ENCODE results near the gene TBCD.

The TBCD gene

GRCh38 chr17:82930043-82930923, 178.4 kb downstream of the TBCD start:
- H3K4me3 Mint-ChIP-seq = no peak overlapping the region
- H3K36me3 Mint-ChIP-seq (ENCODE audit: low read depth) = peaks cover 44% of the 10 kb centered on the region
- no peak overlapping the region for H3K27ac Mint-ChIP-seq
- H3K9me3 Mint-ChIP-seq = no peaks in the 10 kb centered on the region
- no peaks in the 10 kb centered on the region for H3K27me3 Mint-ChIP-seq (ENCODE audit: low read depth)
- no peaks in the 10 kb centered on the region for H3K4me1 Mint-ChIP-seq (ENCODE audit: low read depth)

DNA sequence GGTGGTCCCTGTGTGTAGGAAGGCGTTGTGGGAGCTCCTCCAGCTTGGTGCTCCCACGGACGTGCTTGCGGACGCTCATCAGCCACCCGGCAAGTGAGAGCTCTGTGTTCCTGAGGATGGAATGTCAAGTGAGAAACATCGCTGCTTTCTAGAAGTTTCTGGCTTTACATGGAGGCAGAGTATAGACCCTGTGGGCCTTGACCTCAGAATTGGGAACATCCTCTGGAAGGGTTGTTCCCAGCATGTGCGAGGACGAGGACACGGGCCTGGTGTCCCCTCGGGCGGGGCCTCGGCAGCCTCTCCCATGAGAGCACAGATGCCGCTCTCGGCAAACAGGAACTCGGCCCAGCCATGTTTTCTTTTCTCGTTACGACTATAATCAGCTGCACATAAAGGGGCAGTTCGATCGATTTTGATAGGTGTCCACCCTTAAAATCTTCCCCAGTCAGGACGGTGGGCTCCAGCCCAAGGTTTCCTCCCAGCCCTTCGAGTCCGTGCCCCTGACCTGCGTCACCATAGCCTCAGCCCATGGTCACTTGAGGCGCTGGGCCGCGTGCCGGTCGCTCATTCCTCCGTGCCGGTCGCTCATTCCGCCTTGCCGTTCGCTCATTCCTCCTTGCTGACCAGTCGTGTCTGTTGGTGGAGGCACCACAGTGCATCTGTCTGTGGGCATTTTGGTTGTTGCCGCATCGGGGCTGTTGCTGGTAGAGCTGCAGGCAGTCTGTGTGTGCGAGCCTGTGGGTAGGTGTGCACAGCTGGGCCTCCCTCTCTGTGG, 179.2 kb downstream of the TBCD start:
- no peak overlapping the region for H3K4me3 Mint-ChIP-seq

GRCh38 chr17:82931699-82932517, 180.0 kb downstream of the TBCD start:
- H3K36me3 Mint-ChIP-seq (ENCODE audit: low read depth) = peaks cover 48% of the 10 kb centered on the region
- H3K4me3 Mint-ChIP-seq = no peak overlapping the region
- no peak overlapping the region for H3K27ac Mint-ChIP-seq
- no peaks in the 10 kb centered on the region for H3K9me3 Mint-ChIP-seq
- H3K4me1 Mint-ChIP-seq (ENCODE audit: low read depth) = no peaks in the 10 kb centered on the region
- H3K27me3 Mint-ChIP-seq (ENCODE audit: low read depth) = no peaks in the 10 kb centered on the region

More for the DNA sequence above, 179.2 kb downstream of the TBCD start:
- no peaks in the 10 kb centered on the region for H3K27me3 Mint-ChIP-seq (ENCODE audit: low read depth)
- H3K9me3 Mint-ChIP-seq = no peaks in the 10 kb centered on the region
- H3K4me1 Mint-ChIP-seq (ENCODE audit: low read depth) = no peaks in the 10 kb centered on the region
- no peak overlapping the region for H3K27ac Mint-ChIP-seq
- H3K36me3 Mint-ChIP-seq (ENCODE audit: low read depth) = peaks cover 48% of the 10 kb centered on the region

DNA sequence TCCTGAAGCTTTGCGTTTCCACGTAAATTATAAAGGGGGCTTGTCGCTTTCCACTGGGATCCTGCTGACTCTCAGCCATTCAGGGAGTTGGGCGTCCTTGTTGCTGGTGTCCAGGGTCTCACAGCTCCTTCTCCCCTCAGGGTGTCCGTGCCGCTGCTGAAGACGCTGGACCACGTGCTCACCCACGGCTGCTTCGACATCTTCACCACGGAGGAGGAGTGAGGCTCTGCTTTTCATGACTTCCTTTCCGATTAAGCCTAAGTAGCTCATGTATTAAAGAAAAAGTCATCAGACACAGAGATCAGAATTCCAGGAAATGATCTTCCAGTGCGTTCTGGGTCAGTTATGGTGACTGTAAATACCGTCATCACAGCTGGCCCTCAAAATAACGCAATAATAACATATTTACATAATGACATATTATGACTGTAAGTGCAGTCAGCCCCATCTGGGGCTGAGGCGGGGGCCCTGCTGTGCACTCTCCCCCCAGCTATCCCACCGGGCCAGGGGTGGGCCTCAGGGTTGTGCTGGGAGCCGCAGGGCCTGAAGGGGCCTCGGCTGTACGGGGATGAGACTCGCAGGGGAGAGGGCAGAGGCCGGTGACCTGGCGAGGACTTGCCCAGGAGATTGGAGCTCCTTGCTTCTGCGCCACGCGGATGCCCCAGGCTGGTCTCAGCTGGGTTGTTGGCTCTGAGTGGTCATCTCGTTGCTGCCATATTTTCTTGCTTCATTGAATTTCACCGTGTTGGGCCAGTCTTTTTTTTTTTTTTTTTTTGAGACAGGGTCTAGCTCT, 180.8 kb downstream of the TBCD start:
- H3K27ac Mint-ChIP-seq = no peak overlapping the region
- no peak overlapping the region for H3K4me3 Mint-ChIP-seq
- H3K9me3 Mint-ChIP-seq = no peaks in the 10 kb centered on the region
- no peaks in the 10 kb centered on the region for H3K27me3 Mint-ChIP-seq (ENCODE audit: low read depth)
- H3K36me3 Mint-ChIP-seq (ENCODE audit: low read depth) = peaks cover 48% of the 10 kb centered on the region
- no peaks in the 10 kb centered on the region for H3K4me1 Mint-ChIP-seq (ENCODE audit: low read depth)

DNA sequence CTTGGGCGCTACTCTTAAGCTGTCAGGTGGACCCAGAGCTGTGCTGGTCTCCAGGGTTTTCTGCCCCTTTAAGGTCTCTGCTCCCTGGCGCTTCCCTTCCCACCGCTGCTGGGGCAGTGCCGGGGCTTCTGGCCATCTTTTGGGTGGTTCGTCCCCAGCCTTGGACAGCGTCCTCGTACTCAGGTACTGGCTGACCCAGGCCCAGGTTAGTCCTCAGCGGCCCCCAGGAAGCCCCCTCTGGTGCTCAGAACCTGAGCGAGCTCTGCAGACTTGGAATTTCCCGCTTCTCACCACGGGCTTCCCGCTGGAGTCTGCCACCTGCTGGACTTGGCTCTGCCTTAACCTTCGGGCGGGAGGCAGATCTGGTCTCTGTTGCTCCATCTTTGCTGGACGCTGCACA, 182.0 kb downstream of the TBCD start:
- Mint-ChIP-seq H3K36me3 (ENCODE audit: low read depth) (peaks cover 54% of the 10 kb centered on the region), H3K4me3 (no peak overlapping the region), H3K9me3 (no peaks in the 10 kb centered on the region), H3K27me3 (ENCODE audit: low read depth) (no peaks in the 10 kb centered on the region), H3K4me1 (ENCODE audit: low read depth) (no peaks in the 10 kb centered on the region), H3K27ac (no peak overlapping the region)

DNA sequence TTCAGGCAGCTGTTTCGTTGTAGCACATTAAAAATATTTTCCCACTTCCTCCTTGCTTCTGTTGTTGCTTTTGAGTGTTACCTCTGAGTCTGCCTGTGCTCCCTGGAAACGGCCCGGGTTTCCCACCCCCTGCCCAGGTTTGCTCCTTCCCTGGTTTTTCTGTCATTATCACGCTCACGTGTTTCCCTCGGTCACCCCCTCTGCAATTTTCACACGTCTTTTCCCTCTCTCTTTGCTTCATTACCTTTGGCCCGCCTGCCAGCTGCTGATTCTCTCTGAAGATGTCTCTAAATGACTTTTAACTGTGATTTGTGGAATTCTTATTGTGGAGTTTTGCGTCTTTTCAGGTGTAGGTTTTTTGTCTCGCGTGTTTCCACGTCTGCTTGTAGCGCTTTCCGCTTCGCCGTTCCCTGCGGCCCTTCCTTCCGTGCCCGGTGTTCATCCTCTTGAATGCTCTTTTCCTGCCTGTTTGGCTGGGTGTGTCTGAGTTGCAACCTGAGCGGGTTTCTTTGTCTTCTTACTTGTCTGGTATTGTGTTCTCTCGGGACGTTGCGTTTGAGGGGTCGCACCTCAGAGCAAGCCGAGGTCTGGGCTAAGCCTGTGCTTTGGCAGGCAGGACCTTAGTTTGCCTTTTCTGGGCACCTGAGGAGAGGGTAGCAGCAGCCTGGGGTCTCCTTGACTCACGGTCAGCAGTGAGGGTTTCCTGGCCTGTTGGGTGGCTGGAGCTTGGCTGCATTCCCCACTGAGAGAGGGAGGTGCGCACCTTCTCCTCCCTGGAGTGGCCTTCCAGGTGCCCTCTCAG, 184.3 kb downstream of the TBCD start:
- no peak overlapping the region for H3K4me3 Mint-ChIP-seq
- H3K27me3 Mint-ChIP-seq (ENCODE audit: low read depth) = no peaks in the 10 kb centered on the region
- H3K36me3 Mint-ChIP-seq (ENCODE audit: low read depth) = peaks cover 50% of the 10 kb centered on the region
- H3K27ac Mint-ChIP-seq = no peak overlapping the region
- H3K4me1 Mint-ChIP-seq (ENCODE audit: low read depth) = no peaks in the 10 kb centered on the region
- H3K9me3 Mint-ChIP-seq = no peaks in the 10 kb centered on the region

DNA sequence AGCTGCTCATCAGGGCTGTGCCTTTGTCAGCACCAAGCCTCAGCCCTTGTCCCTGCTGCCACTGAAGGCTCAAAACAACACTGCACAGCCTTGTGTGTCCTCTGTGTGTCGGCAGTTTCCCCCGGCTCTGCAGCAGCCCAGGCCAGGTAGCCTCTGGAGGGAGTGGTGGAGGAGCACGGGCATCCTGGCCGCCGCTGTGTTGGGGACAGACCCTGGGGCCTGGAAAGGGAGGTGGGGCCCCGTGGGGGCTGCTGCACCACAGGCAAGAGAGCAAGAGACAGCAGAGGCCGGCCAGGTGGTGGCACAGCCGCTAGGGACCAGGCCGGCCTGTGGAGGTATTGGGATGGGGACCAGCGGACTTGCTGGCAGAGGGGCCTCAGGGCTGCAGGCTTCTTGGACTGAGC, 184.9 kb downstream of the TBCD start:
- H3K9me3 Mint-ChIP-seq = no peaks in the 10 kb centered on the region
- no peaks in the 10 kb centered on the region for H3K4me1 Mint-ChIP-seq (ENCODE audit: low read depth)
- H3K27me3 Mint-ChIP-seq (ENCODE audit: low read depth) = no peaks in the 10 kb centered on the region
- peaks cover 45% of the 10 kb centered on the region for H3K36me3 Mint-ChIP-seq (ENCODE audit: low read depth)
- no peak overlapping the region for H3K27ac Mint-ChIP-seq
- H3K4me3 Mint-ChIP-seq = no peak overlapping the region

DNA sequence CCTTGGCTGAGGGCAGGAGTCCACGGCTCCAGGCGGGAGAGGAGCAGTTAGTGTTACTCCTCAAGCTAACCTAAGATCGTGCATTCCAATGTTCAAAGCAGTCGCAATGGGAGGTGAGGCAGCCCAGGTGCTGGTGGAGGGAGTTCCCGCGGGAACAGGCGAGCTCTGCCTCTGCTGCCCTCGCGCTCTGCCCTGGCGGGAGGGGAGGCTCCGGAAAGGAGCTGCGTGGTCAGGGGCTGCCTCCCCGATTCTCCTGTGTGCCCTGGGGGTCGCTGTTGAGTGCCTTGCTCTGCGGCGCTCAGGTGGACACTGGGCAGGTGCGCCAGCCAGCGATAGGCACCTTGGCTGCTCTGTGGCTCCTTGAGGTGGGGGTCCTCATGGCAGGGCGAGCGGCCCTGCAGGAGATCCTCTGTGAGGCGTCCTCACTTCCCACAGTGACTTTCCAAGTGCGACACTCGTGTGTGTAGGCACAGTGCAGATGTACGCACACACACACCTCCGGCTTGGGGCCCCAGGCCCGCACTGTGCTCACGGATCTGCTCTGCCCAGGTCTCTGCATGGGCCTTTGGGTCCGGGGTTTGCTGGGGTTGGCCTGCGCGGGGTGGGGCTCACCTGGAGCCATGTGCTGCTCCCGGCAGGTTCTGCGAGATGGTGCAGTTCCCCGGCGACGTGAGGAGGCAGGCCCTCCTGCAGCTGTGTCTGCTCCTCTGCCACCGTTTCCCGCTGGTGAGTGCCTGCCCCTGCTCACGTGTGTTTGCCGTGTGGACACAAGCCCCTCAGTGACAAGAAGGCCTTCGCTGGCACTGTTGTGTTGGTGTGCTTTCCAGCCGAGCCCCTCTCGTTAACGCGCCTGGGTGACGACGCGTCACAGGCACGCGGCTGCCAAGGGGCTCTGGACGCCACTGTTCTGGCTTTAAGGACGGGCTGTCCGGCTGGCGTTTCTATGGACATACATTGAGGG, 185.8 kb downstream of the TBCD start:
- peaks cover 45% of the 10 kb centered on the region for H3K36me3 Mint-ChIP-seq (ENCODE audit: low read depth)
- H3K9me3 Mint-ChIP-seq = no peaks in the 10 kb centered on the region
- H3K4me3 Mint-ChIP-seq = no peak overlapping the region
- no peaks in the 10 kb centered on the region for H3K27me3 Mint-ChIP-seq (ENCODE audit: low read depth)
- no peaks in the 10 kb centered on the region for H3K4me1 Mint-ChIP-seq (ENCODE audit: low read depth)
- H3K27ac Mint-ChIP-seq = no peak overlapping the region

DNA sequence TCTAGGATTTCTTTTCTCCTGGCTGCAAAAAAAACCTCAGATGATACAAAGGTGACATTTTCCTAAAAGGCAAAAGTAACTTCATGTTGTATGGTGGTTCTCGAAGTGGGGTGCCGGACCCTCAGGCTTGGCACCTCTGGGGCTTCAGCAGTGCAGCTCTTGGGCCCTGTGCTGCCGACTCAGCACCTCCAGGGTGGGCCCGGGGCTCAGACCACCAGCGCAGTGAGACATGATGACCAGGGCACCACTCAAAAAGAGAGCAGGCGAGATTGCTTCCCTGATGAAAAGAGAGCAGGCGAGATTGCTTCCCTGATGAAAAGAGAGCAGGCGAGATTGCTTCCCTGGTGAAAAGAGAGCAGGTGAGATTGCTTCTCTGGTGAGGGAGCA, 186.6 kb downstream of the TBCD start:
- no peaks in the 10 kb centered on the region for H3K4me1 Mint-ChIP-seq (ENCODE audit: low read depth)
- no peaks in the 10 kb centered on the region for H3K27me3 Mint-ChIP-seq (ENCODE audit: low read depth)
- peaks cover 1% of the 10 kb centered on the region for H3K9me3 Mint-ChIP-seq
- peaks cover 51% of the 10 kb centered on the region for H3K36me3 Mint-ChIP-seq (ENCODE audit: low read depth)
- H3K4me3 Mint-ChIP-seq = no peak overlapping the region
- no peak overlapping the region for H3K27ac Mint-ChIP-seq

DNA sequence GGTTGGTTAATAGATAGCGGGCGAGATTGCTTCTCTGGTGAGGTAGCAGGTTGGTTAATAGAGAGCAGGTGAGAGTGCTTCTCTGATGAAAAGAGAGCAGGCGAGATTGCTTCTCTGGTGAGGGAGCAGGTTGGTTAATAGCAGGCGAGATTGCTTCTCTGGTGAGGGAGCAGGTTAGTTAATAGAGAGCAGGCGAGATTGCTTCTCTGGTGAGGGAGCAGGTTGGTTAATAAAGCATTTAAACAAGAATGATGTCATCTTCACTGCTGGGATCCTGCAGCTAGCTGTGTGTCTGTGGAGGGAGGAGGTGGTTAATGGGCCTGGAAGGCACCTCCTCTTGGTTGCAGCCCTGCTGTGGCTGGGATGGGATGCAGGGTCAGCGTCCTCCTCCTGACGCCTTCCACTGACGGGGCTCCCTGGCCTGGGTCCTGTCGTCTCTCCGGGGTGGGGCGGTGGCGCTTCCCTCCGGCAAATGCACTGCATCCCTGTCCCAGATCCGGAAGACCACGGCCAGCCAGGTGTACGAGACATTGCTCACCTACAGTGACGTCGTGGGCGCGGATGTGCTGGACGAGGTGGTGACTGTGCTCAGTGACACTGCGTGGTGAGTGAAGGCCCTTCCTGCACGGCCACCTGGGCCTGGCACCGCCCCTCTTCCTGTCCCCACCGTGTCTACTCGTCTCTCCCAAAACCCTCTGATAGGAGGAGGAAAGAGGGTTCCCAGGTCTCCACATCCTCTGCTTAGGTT, 187.2 kb downstream of the TBCD start:
- H3K27me3 Mint-ChIP-seq (ENCODE audit: low read depth) = no peaks in the 10 kb centered on the region
- H3K4me1 Mint-ChIP-seq (ENCODE audit: low read depth) = no peaks in the 10 kb centered on the region
- H3K27ac Mint-ChIP-seq = no peak overlapping the region
- peaks cover 7% of the 10 kb centered on the region for H3K9me3 Mint-ChIP-seq
- no peak overlapping the region for H3K4me3 Mint-ChIP-seq
- H3K36me3 Mint-ChIP-seq (ENCODE audit: low read depth) = peaks cover 55% of the 10 kb centered on the region

DNA sequence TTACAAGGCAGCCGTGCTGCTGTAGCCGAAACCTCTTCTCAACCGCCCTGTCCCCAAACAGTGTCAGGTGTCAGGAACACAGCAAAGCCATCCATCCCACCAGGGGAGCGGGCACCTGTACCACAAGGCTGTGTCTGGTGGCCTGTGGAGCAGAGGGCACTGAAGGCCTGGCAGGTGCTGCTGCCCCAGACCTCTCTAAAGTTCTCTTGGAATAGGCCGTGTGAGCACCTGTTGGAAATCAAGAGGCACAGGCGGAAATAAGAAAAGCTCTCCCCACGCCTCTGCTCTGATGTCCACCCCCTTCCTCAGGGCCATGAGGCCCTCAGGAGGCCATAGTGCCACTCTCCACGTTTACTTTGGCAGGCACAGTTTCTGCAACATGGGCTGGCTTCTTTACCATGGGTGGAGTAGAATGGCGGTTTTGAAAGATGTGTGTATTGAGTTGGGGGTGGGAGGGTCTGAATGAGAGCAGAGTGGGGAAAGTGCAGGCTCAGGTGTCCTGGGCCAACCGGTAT, 187.8 kb downstream of the TBCD start:
- no peak overlapping the region for H3K27ac Mint-ChIP-seq
- H3K9me3 Mint-ChIP-seq = peaks cover 13% of the 10 kb centered on the region
- H3K4me3 Mint-ChIP-seq = no peak overlapping the region
- H3K4me1 Mint-ChIP-seq (ENCODE audit: low read depth) = no peaks in the 10 kb centered on the region
- H3K27me3 Mint-ChIP-seq (ENCODE audit: low read depth) = no peaks in the 10 kb centered on the region
- H3K36me3 Mint-ChIP-seq (ENCODE audit: low read depth) = peaks cover 61% of the 10 kb centered on the region
